K562 (cell line): Measurements from ENCODE around the gene PRCP.
"Not testable (repeated sequence)": the region's sequence is repeated elsewhere in the genome, so short reads cannot be mapped to it uniquely, and the experiment has no call there.

ENCODE experiments used
- CHD2 ChIP-seq: IDR thresholded peaks from 2 replicates; pipeline ENCODE4 v1.6.1; 2011; ENCODE audit warnings: low read depth, low read length
- GATAD2A ChIP-seq: fragments of 450-650 bp; IDR thresholded peaks from 2 replicates; pipeline ENCODE4 v1.6.1; 2017
- GTF2F1 ChIP-seq: IDR thresholded peaks from 2 replicates; pipeline ENCODE4 v1.6.1; 2011; ENCODE audit warnings: low read depth, low read length, improper control_type of control experiment
- JUN ChIP-seq, 2 experiments: sonication (generic) in 1 of 2; formaldehyde crosslinking in 1 of 2; IDR thresholded peaks; 2 replicates each; pipeline versions ENCODE4 v1.6.1 to v1.8.0; 2012 to 2022; ENCODE audit warnings: borderline replicate concordance in 2 of 2, mild to moderate bottlenecking in 2 of 2, improper control_type of control experiment in 1 of 2, low read depth in 1 of 2, low read length in 1 of 2, missing genetic modification reagents in 1 of 2
- MAX ChIP-seq: sonication (generic); formaldehyde crosslinking; IDR thresholded peaks from 2 replicates; pipeline ENCODE4 v1.9.0; 2022; ENCODE audit warnings: mild to moderate bottlenecking, missing genetic modification reagents
- POLR2A ChIP-seq: fragments of 450-650 bp; conservative IDR thresholded peaks from 2 replicates; pipeline ENCODE4 v1.6.1; 2016
- PTBP1 ChIP-seq: fragments of 200-400 bp; formaldehyde crosslinking; IDR thresholded peaks from 2 replicates; pipeline ENCODE4 v1.6.1; 2017; ENCODE audit warnings: low read depth, low read length
- TBP ChIP-seq: optimal IDR thresholded peaks from 2 replicates; pipeline ENCODE3; 2011; ENCODE audit warnings: low read depth, low read length, improper control_type of control experiment
- TCF7 ChIP-seq: sonication (generic); IDR thresholded peaks from 2 replicates; pipeline ENCODE4 v1.6.1; 2016; ENCODE audit warnings: antibody characterized with exemption, borderline replicate concordance
- ZNF780A ChIP-seq: fragments of 250-450 bp; sonication (Bioruptor Pico); IDR thresholded peaks from 2 replicates; pipeline ENCODE4 v1.5.0; 2021; ENCODE audit warnings: mild to moderate bottlenecking
- TF ChIP-seq, protein P1 (sequence below): fragments of 250-450 bp; sonication (Bioruptor Pico); IDR thresholded peaks from 2 replicates; pipeline ENCODE4 v1.4.0; 2020
- TF ChIP-seq, protein P2 (sequence below), 2 experiments: fragments of 450-650 bp; formaldehyde crosslinking in 1 of 2; IDR thresholded peaks; 2 replicates each; pipeline versions ENCODE4 v1.4.0 to v1.6.1; 2014 to 2020; ENCODE audit warnings: mild to moderate bottlenecking in 2 of 2, borderline replicate concordance in 1 of 2, low read depth in 1 of 2

DNA sequence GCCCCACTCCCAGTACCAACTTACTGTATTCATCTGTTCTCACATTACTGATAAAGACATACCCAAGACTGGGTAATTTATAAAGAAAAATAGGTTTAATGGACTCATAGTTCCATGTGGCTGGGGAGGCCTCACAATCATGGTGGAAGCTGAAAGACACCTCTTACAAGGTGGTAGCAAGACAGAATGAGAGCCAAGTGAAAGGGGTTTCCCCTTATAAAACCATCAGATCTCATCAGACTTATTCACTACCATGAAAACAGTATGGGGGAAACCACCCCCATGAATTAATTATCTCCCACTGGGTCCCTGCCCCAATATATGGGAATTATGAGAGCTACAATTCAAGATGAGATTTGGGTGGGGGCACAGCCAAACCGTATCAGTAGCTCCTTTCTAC, 44.8 kb upstream of the PRCP start:
- not testable (repeated sequence) for TF ChIP-seq PTBP1; MAX (CRISPR knock-in tag); TCF7; ZNF780A; JUN (IDR thresholded peaks at IDR 0.05; ENCODE audit: borderline replicate concordance, low read depth, low read length); JUN (CRISPR knock-in tag; IDR thresholded peaks at IDR 0.05; ENCODE audit: borderline replicate concordance); POLR2A; GATAD2A; TBP; CHD2; GTF2F1
- TF ChIP-seq, protein P1, sequence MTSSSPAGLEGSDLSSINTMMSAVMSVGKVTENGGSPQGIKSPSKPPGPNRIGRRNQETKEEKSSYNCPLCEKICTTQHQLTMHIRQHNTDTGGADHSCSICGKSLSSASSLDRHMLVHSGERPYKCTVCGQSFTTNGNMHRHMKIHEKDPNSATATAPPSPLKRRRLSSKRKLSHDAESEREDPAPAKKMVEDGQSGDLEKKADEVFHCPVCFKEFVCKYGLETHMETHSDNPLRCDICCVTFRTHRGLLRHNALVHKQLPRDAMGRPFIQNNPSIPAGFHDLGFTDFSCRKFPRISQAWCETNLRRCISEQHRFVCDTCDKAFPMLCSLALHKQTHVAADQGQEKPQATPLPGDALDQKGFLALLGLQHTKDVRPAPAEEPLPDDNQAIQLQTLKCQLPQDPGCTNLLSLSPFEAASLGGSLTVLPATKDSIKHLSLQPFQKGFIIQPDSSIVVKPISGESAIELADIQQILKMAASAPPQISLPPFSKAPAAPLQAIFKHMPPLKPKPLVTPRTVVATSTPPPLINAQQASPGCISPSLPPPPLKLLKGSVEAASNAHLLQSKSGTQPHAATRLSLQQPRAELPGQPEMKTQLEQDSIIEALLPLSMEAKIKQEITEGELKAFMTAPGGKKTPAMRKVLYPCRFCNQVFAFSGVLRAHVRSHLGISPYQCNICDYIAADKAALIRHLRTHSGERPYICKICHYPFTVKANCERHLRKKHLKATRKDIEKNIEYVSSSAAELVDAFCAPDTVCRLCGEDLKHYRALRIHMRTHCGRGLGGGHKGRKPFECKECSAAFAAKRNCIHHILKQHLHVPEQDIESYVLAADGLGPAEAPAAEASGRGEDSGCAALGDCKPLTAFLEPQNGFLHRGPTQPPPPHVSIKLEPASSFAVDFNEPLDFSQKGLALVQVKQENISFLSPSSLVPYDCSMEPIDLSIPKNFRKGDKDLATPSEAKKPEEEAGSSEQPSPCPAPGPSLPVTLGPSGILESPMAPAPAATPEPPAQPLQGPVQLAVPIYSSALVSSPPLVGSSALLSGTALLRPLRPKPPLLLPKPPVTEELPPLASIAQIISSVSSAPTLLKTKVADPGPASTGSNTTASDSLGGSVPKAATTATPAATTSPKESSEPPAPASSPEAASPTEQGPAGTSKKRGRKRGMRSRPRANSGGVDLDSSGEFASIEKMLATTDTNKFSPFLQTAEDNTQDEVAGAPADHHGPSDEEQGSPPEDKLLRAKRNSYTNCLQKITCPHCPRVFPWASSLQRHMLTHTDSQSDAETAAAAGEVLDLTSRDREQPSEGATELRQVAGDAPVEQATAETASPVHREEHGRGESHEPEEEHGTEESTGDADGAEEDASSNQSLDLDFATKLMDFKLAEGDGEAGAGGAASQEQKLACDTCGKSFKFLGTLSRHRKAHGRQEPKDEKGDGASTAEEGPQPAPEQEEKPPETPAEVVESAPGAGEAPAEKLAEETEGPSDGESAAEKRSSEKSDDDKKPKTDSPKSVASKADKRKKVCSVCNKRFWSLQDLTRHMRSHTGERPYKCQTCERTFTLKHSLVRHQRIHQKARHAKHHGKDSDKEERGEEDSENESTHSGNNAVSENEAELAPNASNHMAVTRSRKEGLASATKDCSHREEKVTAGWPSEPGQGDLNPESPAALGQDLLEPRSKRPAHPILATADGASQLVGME (CRISPR knock-in tag), result not testable (repeated sequence)
- TF ChIP-seq, protein P2, sequence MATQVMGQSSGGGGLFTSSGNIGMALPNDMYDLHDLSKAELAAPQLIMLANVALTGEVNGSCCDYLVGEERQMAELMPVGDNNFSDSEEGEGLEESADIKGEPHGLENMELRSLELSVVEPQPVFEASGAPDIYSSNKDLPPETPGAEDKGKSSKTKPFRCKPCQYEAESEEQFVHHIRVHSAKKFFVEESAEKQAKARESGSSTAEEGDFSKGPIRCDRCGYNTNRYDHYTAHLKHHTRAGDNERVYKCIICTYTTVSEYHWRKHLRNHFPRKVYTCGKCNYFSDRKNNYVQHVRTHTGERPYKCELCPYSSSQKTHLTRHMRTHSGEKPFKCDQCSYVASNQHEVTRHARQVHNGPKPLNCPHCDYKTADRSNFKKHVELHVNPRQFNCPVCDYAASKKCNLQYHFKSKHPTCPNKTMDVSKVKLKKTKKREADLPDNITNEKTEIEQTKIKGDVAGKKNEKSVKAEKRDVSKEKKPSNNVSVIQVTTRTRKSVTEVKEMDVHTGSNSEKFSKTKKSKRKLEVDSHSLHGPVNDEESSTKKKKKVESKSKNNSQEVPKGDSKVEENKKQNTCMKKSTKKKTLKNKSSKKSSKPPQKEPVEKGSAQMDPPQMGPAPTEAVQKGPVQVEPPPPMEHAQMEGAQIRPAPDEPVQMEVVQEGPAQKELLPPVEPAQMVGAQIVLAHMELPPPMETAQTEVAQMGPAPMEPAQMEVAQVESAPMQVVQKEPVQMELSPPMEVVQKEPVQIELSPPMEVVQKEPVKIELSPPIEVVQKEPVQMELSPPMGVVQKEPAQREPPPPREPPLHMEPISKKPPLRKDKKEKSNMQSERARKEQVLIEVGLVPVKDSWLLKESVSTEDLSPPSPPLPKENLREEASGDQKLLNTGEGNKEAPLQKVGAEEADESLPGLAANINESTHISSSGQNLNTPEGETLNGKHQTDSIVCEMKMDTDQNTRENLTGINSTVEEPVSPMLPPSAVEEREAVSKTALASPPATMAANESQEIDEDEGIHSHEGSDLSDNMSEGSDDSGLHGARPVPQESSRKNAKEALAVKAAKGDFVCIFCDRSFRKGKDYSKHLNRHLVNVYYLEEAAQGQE (IDR thresholded peaks at IDR 0.05; ENCODE audit: borderline replicate concordance), result not testable (repeated sequence)
- TF ChIP-seq, protein P2 (CRISPR knock-in tag; IDR thresholded peaks at IDR 0.05; ENCODE audit: low read depth), result not testable (repeated sequence)
